Subcutaneous adipose tissue (tissue), 4 donors: ENCODE results near the gene FAM20C. TPM values are rescaled to one million over a fixed set of nuclear protein-coding genes. Genes with fewer than 3 reads are reported as not detected.

ENCODE experiments used
- CTCF ChIP-seq: fragments of 450-650 bp; IDR thresholded peaks from one replicate; pipeline ENCODE4 v1.5.1; 2016; ENCODE audit warnings: low read depth, mild to moderate bottlenecking, control low read depth, antibody characterized with exemption, moderate library complexity
- total RNA-seq, 4 donors: library from RNA; depleted of rRNA; stranded (reverse); fragments of >200 nt; gene quantifications; one replicate each; pipeline ENCODE4 v1.1.0, GENCODE V29; 2016

The FAM20C gene
- total RNA-seq, 4 donors from 2014 or later, result 21.0 to 82.5 (median 35.6) TPM

GRCh38 chr7:231030-231857, 38.9 kb downstream of the FAM20C start:
- no peak for TF ChIP-seq CTCF

- no peak for TF ChIP-seq CTCF
Observed at GRCh38 chr7:231858-232246, 39.5 kb downstream of the FAM20C start.

- TF ChIP-seq CTCF, result no peak
Observed at GRCh38 chr7:232410-233248, 40.3 kb downstream of the FAM20C start.

GRCh38 chr7:233249-234035, 41.1 kb downstream of the FAM20C start:
- TF ChIP-seq CTCF, result no peak

GRCh38 chr7:234051-234707, 41.8 kb downstream of the FAM20C start:
- no peak for TF ChIP-seq CTCF

GRCh38 chr7:234708-235553, 42.6 kb downstream of the FAM20C start:
- TF ChIP-seq CTCF, result no peak
